GM18511 (cell line): ENCODE results near the gene CBR4.
A peak's percentile ranks its signal among the peaks of the same experiment; 100 is the strongest.

Experiments
- ATAC-seq: cut with Tn5 transposase; IDR thresholded peaks from one replicate; pipeline ENCODE4 v1.9.1; 2021; ENCODE audit warnings: mild to moderate bottlenecking, moderate library complexity; ENCODE audit not compliant: unreplicated experiment

The CBR4 gene

GRCh38 chr4:169010125-169011023 is at the start of gene CBR4:
Gene CBR4 (minus strand): TSS chr4:169010255. CDS start chr4:169010089, 166 bp downstream.
- peak; percentile 95 for ATAC-seq

DNA sequence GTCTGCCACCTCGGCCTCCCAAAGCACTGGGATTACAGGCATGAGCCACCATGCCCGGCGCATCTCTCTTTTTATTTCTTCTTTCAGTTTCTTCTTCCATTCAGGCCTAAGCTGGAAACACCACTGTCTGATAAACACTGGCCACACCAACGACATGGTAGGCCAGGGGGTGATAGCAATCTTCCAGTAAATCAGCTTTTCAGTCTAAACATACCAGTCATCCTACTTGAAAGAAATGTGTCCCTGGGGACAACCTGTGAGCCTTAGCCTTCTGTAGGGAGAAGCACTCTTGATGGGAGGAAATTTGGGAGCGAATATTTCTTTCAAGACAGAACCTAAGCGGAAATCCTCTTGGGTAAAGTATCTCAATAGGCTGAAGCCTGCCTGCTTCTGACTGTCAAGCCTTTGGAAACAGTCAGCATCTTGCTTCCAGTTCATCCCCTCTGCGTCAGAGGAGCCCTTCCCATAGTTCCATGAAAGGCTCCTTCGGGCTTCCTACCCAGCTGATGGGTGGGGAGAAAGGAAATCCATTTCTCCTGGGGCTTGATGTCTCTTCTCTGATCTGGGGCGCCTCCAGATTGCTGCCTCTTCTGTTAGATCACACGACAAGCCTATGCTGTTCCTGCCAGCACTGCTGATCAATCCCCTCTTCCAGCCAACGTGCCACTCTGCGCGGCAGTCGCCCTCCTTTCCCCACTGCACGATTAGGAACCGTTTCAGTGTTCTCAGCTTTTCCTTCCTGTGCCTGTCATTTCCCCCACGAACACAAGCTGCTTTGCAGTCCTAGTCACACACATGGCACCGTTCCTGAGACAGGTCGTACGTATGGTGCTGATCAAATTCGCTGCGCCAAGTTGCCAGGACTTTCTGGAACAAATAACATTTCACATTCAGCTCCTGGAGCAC is 49.5 kb upstream of the CBR4 start:
- no peak for ATAC-seq

- ATAC-seq = no peak
Observed at GRCh38 chr4:169058312-169058711, 48.3 kb upstream of the CBR4 start.

GRCh38 chr4:169054879-169055278 is 44.8 kb upstream of the CBR4 start:
- ATAC-seq = peak; percentile 71

- no peak for ATAC-seq
Observed at GRCh38 chr4:169052594-169052945, 42.5 kb upstream of the CBR4 start.

DNA sequence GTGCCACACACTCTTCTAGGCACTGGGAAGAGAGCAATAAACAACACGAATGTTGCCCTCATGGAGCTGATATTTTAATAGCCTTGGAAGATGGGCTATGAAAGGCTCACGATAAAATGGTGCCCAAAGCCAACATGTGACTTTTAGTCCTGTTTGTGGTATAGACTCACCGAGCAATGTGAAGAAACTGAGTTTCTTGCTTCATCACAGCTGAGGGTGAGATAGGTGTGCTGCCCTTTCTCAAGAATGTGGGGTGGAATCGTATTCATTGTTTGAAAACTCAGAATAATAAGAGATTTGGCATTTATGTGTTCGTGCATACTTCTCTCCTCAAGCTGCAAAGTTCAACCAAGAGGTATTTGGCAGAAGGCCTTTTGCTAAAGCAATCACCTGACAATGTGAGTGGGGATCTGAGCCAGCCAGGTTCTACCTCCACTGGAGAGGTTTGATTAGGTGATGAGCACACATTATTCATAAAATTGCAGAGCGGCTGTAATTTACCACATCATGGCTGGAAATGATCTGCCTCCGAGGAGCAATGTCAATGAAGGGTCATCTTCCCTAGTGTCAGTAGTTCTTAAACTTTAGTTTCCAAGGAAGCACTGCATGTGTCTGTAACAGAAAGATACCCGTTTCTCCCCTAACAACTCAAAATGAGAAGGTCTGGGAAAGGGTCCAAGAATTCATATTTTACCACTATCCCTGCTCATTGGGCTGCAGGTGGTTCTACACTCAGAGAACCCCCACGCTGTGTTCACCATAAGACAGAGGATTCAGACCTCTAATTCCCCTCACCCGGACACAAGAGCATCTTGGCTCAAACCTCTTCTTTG is 41.9 kb upstream of the CBR4 start:
- no peak for ATAC-seq

DNA sequence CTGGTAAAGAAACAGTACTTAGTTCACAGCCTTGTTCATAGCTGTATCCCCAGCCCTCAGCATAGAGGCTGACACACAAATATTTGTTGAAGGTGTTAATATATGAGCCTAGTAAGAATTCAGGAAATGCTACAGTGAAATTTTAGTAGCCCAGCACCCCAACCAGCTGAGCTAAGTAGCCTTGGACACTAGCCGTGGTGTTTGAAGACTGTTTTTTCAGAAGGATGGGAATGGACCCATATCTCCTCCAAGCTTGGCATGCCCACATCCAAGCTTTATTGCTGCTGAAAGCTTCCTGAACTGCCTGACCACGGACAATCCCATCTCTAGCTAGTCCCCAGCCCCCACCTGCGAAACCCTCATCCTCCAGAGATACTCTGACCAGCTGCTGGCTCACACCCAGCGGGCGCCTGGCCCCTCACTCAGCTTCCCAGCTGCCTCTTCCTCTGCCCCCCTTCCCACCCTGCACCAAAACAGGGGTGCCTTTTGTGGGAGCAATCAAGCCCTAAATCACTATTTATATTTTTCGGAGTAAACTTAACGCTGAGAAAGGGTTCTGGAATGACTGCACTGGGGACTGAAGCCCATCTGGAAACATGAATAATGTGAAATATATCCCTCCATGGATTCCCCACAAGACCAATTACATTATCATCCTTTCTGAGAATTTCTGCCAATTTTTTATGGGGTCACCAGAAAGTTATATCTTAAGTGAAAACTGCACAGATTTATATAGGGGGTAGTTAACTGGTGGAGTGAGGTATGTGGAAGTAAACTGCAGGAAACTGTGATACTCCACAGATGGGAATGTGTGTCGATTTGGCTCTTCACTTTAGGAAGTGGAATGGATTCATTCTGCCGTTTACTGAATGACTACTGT is 41.1 kb upstream of the CBR4 start:
- ATAC-seq = no peak

DNA sequence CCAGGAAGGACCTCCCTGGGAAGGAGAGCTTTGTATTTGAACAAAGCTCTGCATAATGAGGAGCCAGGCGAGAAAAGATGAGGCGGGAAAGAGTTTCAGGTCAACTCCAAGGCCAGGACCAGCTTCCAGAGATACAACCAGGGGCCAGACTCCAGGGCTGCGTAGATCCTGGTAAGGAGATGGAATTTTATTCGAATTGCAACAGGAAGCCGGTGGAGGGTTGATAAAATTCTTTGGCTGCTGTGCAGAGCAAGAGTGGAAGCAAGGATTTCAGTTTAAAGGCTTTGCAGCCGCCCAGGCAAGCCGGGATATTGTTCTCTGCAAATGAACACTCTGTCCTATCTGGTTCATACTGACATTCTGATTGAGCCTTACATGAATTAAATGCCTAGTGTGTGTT is 40.2 kb upstream of the CBR4 start:
- no peak for ATAC-seq

DNA sequence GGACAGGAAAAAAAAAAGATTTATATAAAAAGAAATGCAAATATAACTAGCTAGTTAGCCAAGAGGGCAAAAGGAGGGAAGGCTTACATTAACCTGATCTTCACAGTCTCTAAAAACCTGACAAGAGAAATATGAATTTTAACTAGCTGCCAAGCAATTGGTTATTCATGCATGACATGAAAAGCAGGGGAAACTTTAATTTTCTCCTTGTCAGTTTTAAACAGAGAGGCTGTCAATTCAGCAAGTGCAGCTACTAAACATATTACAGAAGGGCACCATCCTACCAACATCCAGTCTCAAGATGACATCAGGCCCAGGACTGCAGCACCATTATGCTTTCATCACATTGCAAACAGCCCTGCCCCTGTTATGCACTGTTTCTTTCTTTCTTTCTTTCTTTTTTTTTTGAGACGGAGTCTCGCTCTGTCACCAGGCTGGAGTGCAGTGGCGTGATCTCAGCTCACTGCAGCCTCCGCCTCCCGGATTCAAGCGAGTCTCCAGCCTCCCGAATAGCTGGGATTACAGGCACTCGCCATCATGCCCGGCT is 38.9 kb upstream of the CBR4 start:
- no peak for ATAC-seq

DNA sequence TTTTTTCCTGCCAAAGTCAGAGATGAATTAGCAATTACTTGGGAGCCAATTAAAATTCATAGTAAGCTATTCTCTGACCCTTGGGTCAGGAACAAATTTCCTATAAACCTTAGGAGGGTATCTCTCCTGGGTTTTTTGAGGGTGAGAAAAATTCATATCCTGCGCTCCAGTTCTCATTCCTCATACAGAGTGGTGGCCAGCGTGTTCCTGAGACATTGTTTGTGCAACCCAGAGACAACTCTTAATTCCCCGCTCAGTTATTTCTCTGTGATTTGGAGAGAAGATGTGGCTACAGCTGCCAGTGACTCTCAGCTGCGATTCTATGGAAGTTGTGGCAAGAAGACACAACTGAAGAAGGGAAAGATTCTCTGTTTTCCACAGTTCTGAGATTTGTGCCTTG is 37.9 kb upstream of the CBR4 start:
- ATAC-seq = no peak

DNA sequence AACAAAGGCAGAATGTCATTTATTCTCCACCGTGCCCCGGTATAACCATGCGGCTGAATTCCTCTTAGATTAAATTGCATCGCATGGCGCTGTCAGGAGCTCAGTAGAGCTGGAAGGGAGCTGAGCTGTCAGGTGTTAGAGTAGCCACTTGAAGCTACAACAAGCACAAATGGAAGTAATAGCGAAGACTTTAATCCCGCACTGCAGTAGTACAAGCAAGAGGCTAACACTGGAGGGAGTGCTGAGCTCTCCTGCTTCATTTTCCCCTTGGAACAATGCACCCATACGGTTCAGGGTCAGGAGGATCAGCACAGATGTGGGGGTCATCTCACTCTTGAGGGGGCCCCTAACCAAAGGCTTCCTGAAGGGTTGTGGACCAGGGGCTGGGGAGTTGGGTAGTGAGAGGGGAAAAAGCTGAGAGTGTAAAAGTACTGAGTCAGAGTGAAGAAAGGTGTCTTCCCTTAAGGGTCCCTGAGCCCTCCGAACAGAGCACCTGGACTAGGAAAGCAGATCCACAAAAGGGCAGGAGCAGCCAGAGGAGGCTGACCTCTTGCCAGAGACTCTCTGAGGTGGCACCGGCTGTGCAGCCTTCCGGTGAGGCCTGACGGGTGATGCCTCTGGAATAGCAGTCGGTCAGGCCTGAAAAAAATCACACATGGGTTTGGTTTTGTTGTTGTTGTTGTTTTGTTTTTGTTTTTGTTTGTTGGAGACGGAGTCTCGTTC is 36.0 kb upstream of the CBR4 start:
- ATAC-seq = no peak

DNA sequence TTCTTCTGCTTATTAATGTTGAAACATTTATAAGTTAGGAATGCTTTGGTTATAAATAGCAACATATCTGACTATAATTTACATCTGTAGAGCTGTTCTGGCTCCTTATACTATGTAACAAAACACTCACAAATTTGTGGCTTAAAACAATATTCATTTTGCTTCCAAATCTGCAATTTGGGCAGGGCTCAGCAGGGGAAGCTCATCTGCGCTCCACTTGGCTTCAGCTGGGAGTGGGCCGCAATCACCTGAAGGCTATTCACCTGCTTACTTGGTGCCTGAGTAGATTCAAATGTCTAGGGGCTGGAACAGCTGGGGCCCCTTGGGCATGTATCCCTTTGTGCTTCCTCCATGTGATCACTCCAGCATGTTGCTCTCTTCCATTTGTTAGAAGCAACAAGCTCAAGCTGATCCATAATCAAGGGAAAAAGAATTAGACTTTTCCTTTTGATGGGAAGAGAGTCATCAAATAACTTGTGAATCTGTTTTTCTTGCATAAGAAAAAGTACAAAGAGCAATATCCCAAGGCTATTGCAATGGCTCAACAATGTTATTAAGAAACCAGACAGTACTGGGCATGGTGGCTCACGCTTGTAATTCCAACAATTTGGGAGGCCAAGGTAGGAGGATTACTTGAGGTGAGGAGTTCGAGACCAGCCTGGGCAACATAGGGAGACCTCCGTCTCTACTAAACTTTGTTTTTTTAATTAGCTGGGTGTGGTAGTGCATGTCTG is 34.8 kb upstream of the CBR4 start:
- ATAC-seq = no peak

DNA sequence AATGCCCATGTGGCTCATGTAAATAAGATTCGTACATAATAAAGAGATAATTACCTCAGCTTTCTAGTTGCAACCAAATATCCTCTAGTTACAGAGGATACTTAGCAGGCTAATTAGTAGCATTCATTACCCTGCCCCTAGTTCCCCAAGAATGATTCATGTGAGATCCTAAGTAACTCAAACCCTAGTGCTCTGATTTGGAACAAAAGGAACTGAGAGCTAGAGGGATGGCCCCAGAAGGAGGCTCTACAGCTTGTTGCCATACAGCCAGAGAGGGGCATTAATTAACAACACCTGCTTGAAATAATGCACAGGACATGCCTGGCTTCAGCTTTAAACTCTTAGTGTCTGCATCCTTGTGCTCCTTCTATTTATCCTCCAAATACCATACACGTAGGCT is 32.6 kb upstream of the CBR4 start:
- no peak for ATAC-seq

- ATAC-seq = no peak
Observed at GRCh38 chr4:169040559-169041261, 30.7 kb upstream of the CBR4 start.

GRCh38 chr4:169039251-169039954 is 29.3 kb upstream of the CBR4 start:
- no peak for ATAC-seq

DNA sequence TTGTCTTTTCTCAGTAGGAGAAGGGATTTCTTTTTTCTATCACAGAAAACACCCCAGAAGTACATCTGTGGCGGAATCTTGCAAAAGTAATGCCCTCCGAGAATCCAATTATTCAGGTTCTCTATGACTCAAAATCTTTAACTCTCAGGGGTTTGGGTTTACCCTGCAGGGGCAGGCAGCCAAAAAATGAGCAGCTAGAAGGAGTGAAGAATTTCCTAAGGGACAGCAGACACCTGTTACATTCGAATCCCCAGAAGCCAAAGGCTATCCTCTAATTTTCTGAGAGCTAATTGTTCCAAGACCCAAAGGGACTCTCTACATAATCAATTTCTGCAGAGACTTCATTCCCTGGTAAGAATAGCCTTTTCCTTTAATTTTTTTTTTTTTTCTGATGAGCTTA is 27.5 kb upstream of the CBR4 start:
- no peak for ATAC-seq
